ENCODE measurements around the gene UBR1. TPM values are rescaled to one million over a fixed set of nuclear protein-coding genes. Genes with fewer than 3 reads are reported as not detected.
A peak's percentile ranks its signal among the peaks of the same experiment; 100 is the strongest.

Gene UBR1
- total and polyA plus RNA-seq, 7 donors, result 4.8 to 25.1 (median 20.4) TPM

- WGBS, 3 donors, result 93 to 95% (median 94%) methylated on average over 2 of the region's 2 CpGs
- Histone ChIP-seq H3K4me1 (no peaks in the 10 kb centered on the region), H3K27me3 (ENCODE audit: insufficient read depth in 3 of 3, low read length in 2 of 3) (no peaks in the 10 kb centered on the region), H3K36me3 (ENCODE audit: insufficient read depth in 1 of 2, low read depth in 1 of 2) (no peaks in the 10 kb centered on the region), H3K9me3 (no peaks in the 10 kb centered on the region), H3K27ac (no peak overlapping the region), H3K4me3 (no peak overlapping the region)
- no peak for ATAC-seq
- no peak for TF ChIP-seq CTCF (IDR thresholded peaks at IDR 0.05)
- no peak for DNase-seq
- intact Hi-C loops (cut with DNase I), result no loop called here
These were observed 172.9 kb downstream of the UBR1 start for GRCh38 chr15:42932833-42933515.

- Histone ChIP-seq H3K36me3 (ENCODE audit: insufficient read depth in 1 of 2, low read depth in 1 of 2) (no peaks in the 10 kb centered on the region), H3K27ac (no peak overlapping the region), H3K27me3 (ENCODE audit: insufficient read depth in 3 of 3, low read length in 2 of 3) (no peaks in the 10 kb centered on the region), H3K4me1 (no peaks in the 10 kb centered on the region), H3K9me3 (no peaks in the 10 kb centered on the region), H3K4me3 (no peak overlapping the region)
- intact Hi-C loops (cut with DNase I), result no loop called here
- 67 to 79% (median 71%) methylated on average over 7 of the region's 7 CpGs for WGBS, 3 donors
- no peak for ATAC-seq
- DNase-seq, result no peak
- TF ChIP-seq CTCF (IDR thresholded peaks at IDR 0.05), result no peak
These were observed 173.9 kb downstream of the UBR1 start for GRCh38 chr15:42931702-42932486.

- H3K4me1 ChIP-seq, result no peaks in the 10 kb centered on the region
- WGBS, 3 donors, result 42 to 69% (median 55%) methylated on average over 2 of the region's 2 CpGs
- TF ChIP-seq CTCF (IDR thresholded peaks at IDR 0.05), result no peak
- no peak overlapping the region for H3K27ac ChIP-seq
- H3K36me3 ChIP-seq (ENCODE audit: insufficient read depth in 1 of 2, low read depth in 1 of 2), result no peaks in the 10 kb centered on the region
- no peaks in the 10 kb centered on the region for H3K27me3 ChIP-seq (ENCODE audit: insufficient read depth in 3 of 3, low read length in 2 of 3)
- ATAC-seq (no peak), DNase-seq (no peak)
- no peaks in the 10 kb centered on the region for H3K9me3 ChIP-seq
- intact Hi-C loops (cut with DNase I), result loop anchor here (10.0 kb wide), 1 partner anchor 195 kb away; the partner anchor contains the start of gene CDAN1 (in 2 of the 2)
- H3K4me3 ChIP-seq, result no peak overlapping the region
These were observed 176.5 kb downstream of the UBR1 start for GRCh38 chr15:42929306-42929848.

GRCh38 chr15:42921342-42921731 lies 184.5 kb downstream of the UBR1 start:
- Histone ChIP-seq H3K36me3 (ENCODE audit: insufficient read depth in 1 of 2, low read depth in 1 of 2) (no peaks in the 10 kb centered on the region), H3K27me3 (ENCODE audit: insufficient read depth in 3 of 3, low read length in 2 of 3) (no peaks in the 10 kb centered on the region), H3K4me3 (peak overlapping the region; percentile 76), H3K9me3 (no peaks in the 10 kb centered on the region), H3K4me1 (peaks cover 14% of the 10 kb centered on the region), H3K27ac (peak overlapping the region; percentile 78)
- no peak for TF ChIP-seq CTCF (IDR thresholded peaks at IDR 0.05)
- intact Hi-C loops (cut with DNase I), result loop anchor here (10.0 kb wide), 1 partner anchor 187 kb away; the partner anchor contains the start of gene CDAN1 (in 2 of the 2)
- WGBS, 3 donors, result 4 to 9% (median 9%) methylated on average over 19 of the region's 19 CpGs
- DNase-seq (peak; percentile 29 to 66), ATAC-seq (peak in 3 of 4 donors; percentile 3 to 38 (median 15))
